Hematopoietic multipotent progenitor cell (in vitro differentiated cells): Measurements from ENCODE around the gene ADIRF. TPM values are rescaled to one million over a fixed set of nuclear protein-coding genes. Genes with fewer than 3 reads are reported as not detected.
"Not testable (repeated sequence)": the region's sequence is repeated elsewhere in the genome, so short reads cannot be mapped to it uniquely, and the experiment has no call there.

Source experiments
- DNase-seq, 3 donors: peaks; one replicate each; pipeline ENCODE4 v3.0.0-alpha.2; 2011 to 2015; ENCODE audit warnings: low read depth in 2 of 3, low spot score in 2 of 3
- total RNA-seq: library from RNA; depleted of rRNA; stranded (reverse); fragments of >200 nt; gene quantifications from one replicate; pipeline ENCODE4 v1.2.3, GENCODE V29; 2012

ADIRF gene
- total RNA-seq, 1 donor, result not detected

DNA sequence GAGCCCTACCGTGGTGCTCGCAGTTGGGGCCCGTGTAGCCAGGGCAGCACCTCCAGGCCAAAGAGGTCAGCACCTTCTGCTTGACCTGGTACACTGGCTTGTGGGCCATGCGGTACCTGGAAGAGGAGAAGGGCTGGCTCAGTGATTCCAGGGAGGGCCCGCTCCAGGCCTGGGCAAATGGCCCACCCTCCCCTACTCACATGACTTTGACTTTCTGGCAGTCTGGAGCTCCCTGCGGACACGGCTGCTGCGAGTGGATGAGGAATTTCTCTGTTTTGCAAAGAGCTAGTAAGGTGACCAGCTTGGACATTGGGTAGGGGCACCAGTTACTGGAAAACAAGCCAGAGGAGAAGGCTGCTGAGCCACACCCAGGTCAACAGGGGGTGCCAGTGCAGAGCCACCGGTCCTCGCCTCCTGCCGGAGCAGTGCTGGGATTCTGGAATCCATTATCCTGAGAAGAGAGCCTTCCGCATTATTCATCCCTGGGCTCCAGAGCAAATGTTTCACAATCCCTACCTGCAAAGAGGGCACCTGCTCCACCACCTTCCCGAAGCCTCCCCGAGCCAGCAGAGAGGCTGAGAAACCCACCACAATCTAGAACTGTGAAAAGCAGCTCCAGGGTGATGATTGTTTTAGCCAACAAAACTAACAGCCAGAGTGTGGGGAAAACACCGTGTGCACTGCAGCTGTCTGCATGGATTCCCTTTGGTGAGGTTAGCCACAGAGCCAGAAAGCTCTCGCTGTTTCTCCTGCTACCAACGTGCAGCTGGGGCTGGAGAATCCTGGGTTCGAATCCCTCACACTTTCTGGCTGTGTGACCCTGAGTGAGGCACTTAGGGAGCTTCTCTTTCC is 22.7 kb upstream of the ADIRF start:
- DNase-seq, result no peak

DNA sequence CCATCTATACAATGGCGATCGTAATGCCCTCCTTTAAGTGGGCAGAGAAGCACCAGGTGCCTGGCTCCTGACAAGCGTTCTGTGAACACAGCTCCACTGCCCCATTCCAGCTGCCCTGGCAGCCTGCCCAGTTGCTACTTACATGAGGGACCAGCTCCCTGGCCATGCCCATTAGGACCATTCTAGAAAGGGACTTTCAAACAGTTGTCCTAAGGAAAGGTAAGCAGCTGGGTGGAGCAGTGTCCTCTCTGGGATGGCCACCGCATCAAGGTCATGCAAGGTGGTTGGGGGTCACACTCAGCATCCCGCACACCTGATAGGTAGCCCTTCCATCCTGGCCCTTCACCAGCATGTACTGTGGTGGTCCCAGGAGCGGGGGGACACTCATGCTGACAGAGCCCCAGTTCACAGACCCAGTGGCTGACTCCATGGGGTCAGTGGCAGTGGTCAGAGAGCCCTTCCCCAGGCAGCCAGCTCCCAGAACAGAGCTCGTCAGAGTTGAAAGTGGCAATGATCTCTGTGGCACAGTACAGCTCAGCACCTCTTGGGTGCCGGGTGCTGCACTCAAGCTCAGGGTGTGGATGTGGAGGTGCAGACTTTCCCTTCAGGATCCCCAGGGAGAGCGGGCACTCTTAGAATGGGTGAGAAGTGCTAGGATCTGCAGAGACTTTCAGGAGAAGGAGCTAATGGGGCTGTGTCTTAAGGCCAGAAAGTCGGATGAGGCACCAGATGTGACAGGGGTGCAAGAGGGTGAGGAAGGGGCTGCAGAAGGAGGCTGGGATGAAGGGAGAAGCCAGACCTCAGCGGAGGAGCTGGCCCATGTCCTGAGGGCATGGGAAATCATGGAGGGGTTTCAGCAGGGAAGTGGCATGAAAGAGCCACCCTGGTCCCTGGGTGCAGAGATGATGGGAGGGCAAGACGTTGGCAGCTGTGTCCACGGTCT is 21.8 kb upstream of the ADIRF start:
- DNase-seq, result no peak

DNA sequence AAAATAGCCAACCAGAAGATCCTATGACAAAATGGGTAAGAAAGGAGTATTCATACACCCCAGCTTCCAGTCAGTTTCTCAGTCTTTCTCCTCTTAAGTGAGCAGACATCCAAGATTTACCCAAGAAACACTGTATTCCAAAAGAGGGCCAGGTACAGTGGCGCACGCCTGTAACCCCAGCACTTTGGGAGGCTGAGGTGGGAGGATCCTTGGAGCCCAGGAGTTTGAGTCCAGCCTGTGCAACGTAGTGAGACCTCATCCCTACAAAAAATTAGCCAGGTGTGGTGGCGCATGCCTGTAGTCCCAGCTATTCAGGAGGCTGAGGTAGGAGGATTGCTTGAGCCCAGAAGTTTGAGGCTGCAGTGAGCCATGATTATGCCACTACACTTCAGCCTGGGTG is 20.5 kb upstream of the ADIRF start:
- not testable (repeated sequence) for DNase-seq

DNA sequence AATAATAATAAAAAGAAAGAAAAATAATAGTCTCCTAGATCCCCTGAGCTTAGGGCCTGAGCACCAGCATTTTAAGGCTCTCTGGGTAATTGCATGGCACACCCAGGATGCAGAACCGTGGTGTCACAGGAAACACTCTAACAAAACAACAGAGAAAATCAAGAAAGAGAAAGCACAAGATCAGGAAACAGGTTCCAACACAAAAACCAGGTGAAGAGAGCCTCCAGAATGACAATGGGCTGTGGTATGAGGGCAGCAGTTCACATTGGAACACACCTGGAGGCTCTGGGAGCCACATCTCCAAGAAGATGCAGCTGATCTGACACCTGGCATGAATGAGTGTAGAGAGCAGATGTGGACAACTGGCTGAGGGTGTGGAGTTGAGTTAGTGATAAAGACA is 17.9 kb upstream of the ADIRF start:
- DNase-seq, result no peak

DNA sequence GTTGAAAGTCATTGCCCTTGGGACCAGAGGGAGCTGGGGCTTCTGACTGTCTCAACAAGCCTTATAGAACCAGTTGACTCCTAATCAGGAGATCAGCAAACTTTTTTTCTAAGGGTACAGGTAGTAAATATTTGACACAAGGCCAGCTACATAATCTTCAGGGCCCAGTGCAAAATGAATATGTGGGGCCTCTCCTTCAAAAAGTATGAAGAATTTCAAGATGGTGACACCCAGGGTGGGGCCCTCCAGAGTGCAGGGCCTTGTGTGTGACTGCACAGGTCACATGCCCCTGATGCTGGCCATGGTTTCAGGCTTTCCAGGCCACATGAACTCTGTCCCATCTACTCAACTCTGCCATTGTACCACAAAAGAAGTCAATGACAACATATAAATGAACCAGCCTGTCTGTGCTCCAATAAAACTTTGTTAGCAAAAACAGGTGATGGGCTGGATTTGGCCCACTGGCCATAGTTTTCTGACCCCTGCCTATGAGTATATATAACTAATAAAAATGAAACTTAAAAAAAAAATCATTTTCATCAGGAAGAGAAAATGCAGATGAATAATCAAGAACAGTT is 17.0 kb upstream of the ADIRF start:
- DNase-seq, result no peak

DNA sequence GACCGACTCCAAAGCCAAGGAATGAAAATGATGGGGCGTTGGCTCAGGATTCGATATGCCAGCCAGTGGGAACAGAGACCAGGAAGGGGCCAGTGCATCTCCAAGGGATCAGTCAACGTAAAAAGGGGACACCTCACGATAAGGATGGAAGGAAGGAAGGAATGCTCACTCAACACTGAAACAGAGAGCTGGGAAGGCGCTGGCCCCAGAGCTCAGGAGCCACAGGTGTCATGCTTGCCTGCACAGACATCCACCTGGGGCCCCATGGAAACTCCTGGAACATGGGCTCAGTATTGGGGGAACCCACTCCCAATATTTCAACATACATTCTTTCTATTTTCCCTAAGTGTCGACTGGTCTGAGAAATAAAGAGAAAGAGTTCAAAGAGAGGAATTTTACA is 16.2 kb upstream of the ADIRF start:
- DNase-seq, result no peak

DNA sequence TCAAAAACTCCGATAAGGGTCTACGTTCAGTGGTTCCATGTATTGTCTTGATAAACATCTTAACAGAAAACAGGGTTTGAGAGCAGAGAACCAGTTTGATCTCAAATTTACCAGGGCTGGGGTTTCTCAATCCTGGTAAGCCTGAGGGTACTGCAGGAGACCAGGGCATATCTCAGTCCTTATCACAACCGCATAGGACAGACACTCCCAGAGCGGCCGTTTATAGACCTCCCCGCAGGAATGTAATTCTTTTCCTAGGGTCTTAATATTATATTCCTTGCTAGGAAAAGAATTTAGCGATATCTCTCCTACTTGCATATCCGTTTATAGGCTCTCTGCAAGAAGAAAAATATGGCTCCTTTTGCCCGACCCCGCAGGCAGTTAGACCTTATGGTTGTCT is 15.6 kb upstream of the ADIRF start:
- not testable (repeated sequence) for DNase-seq

DNA sequence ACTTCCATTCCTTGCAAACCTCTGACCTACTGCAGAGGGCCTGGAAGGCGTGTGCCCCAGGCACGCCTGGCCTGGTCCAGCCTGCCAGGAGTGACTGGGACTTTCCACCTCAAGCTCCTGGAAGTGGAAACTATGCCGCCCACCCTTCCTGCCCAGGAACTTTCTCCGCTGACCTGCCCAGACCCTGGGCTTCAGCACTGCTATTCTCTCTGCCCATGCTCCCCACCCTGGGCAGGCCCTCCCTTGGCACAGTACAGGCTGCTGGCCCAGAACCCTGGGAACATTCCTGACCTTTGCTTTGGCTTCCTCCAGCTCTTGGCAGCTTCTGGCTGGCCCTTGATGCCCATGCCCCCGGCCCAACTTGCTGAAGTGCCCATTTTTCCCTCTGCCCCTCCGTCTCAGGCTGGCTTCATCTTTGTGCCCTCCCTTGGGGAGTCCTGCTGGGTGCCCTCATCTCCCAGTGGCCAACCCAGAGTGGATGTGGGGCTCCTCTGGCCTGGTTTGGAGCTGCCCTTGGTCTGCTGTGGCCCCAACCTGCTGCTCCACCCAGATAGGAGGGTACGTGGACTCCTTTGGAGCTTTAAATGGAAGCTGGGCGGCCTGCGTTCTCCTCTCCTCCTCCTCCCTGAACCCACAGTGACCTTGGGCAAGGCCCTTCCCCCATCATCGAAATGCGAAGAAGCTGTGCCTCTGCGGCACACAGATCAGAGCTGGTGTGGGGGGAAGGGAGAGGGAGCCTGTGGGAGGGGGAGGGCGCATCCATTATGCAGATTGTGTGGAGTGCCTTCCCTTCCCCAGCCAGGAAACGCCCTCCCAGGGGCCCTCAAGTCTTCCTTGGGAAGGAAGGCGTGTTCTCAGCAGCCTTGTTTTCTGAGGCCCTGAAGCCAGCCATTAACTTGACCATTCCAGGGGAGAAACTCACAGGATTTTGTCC is 14.3 kb upstream of the ADIRF start:
- no peak for DNase-seq

DNA sequence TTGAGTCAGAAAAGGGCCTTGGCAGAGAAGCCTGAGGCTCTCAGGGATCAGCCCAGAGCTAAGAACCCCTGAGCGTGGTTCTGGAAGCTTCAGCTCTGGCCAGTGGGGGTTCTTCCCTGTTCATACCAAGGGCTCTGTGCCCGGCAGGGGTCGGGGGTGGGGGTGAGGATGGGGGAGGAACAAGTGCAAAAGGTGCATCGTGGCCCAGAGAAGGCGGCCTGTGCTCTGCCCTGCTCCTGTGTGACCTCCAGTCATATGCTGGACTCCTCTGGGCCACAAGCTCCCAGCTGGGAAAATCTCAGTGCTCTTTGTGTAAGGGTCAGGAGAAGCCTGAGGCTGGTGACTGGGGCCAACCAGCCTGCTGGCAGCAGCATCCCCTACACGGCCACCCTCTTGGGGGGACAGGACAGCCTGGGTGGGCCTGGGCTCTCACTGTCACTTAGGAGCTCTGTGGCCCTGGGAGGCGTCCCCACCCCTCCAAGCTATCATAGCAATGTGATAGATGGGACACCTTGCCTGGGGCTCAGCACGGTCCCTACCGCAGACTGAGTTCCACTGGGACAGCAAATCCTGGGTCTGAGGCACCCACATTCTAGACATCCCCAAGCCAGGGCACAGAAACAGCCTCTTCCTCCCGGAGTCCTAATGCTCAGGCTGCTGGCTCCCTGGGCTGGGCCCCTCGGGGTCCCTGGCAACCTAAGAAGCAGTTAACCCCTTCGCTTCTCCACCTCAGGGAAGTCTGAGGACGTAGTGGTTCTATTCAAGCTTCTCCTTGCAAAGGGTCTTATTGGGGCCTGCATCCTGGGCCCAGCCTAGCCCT is 13.4 kb upstream of the ADIRF start:
- no peak for DNase-seq

DNA sequence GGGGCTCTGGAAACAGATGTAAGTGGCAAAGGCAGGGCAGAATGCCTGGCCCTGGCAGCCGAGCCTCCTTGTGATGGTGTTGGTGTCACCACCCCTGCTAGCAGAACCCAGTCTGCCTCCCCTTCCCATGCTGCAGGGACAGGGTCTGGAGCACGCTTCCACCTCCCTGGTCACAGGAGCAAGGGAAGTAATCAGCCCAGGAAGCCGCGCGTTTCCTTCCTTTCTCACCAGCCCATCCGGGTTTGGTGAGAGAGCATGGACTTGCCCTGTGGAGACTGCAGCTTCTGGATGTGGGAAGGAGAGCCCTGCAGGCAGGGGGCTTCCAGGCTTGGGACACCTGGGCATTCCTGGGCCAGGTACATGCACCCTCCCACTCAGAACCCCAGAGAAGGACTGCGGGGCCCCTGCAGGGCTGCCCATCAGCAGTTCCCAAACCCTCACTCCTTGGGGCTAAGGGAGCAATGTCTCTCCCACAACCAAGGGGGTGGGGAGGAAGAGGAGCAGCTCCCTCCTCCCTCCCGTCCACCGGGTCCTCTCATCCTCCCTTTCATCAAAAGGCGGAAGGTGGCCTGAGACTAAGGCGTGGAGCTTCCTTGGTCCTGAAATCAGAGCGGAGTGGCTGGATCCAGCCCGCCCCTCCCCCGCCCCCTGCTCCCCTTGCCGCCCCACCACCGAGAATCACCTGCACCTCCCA is 12.6 kb upstream of the ADIRF start:
- DNase-seq, result no peak

DNA sequence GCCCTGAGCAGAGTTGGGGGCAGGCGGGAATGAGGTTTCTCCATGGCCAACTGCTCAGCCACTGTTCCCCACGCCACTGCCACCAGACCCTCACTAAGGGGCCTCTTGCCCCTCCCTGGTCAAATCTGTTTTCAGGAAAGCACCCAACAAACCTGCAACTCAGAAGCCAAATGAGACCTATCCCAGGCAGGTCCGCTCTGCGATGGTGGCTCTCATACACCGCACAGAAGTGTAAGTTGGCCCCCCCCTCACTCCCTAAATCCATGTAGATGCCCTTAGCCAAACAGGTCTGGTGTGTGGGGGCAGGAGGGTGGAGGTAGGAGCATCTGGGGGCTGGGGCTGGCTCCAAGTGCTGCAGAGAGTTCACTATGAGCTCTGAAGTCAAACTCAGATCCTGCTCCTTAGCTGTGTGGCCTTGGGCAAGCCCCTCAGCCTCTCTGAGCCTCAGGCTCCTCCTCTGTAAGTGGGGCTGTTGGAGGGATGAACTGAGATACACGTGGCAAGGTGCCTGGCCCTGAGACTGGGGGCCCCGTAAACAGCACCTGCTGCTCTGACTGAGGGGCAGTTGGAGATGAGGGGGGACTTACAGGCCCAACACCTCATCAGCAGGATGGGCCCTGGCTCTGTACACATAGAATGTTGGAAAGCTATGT is 12.0 kb upstream of the ADIRF start:
- DNase-seq, result no peak

DNA sequence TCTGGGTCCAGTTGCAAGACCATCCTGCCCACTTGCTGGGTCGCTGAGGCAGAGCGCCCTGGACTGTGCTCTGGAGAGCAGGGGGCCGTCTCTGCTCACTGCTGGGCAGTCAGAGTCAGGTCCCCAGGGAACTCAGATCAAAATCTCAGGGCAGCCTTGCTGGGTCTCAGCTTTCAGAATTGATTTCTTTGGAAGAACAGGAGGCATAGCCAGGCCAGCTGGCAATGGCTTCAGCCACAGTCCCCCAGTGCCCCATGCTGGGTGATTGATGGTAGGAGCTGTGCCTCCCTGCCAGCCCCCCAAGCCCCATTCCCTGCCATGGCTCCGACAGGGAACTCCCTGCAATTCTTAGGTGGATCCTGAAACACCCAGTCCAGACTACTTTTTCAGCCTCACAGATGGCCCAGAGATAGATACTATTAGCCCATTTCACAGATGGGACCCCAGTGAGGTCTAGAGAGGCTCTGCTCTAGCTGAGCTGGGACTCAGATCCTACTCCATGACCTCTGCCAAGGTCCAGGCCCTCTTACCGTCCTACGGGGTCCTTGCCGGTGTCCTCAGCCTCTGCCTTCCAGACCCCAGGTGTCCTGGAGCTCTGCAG is 11.3 kb upstream of the ADIRF start:
- DNase-seq, result no peak

DNA sequence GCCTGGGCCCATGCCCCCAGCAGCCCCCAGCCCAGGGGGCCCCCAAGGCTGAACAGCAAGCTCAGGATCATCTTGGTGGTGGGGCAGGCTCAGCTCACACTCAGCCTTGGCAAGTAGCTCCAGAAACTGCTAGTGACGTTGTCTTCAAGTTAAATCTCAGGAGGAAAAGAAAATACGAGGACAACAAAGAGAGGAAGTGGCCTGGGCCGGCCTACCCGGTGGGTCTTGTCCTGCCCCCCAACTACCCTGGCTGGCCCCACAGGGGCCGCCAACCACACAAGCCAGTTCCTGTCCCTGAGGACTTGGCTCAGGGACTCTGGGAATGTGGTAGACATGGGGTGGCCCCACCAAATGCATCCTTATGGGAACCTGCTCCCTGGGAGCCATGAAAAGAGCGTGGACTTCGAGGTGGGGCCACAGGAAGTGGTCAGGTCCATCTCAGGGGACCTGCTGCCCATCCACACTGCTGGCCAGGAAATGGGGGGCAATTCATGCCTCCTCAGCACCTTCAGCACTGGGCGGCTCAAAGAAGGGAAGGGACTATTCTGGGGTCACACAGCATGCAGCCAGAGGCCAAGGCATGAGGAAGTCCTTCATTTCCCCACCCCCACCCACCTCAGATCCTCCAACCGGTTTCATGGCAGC is 10.7 kb upstream of the ADIRF start, which contains the start of gene MMRN2:
Gene MMRN2 (minus strand): TSS at position 145 of the 645 bp plus-strand sequence. CDS start 74 bp downstream, at position 71.
- DNase-seq, result no peak

DNA sequence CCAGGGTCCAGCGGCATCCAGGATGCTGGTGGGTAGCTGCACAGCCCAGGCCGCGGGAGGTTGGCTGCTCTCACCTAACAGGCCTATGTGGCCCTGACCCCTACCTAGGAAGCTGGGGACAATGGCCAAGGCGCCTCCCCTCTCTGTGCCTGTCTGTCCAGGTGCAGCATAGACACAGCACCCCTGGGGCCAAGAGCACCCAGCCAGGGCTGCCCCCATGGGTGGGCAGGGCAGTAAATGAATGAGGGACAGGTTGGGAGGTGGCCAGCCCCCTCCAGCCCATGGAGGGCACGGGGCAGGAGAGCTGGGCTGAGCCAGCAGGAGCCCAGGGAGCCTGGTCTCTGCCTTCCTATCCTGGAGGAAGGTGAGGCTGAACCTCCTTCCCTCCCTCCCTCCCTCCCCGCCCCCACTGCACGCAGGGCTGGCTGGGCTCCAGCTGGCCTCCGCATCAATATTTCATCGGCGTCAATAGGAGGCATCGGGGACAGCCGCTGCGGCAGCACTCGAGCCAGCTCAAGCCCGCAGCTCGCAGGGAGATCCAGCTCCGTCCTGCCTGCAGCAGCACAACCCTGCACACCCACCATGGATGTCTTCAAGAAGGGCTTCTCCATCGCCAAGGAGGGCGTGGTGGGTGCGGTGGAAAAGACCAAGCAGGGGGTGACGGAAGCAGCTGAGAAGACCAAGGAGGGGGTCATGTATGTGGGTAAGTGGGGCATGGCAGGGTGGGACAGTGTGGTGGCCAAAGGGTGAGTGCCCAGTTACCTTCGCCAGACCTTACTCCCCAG is 10.0 kb upstream of the ADIRF start, which contains the start of gene SNCG:
Gene SNCG (plus strand): TSS at position 484 of the 785 bp plus-strand sequence. CDS start 99 bp downstream, at position 583.
- no peak for DNase-seq

DNA sequence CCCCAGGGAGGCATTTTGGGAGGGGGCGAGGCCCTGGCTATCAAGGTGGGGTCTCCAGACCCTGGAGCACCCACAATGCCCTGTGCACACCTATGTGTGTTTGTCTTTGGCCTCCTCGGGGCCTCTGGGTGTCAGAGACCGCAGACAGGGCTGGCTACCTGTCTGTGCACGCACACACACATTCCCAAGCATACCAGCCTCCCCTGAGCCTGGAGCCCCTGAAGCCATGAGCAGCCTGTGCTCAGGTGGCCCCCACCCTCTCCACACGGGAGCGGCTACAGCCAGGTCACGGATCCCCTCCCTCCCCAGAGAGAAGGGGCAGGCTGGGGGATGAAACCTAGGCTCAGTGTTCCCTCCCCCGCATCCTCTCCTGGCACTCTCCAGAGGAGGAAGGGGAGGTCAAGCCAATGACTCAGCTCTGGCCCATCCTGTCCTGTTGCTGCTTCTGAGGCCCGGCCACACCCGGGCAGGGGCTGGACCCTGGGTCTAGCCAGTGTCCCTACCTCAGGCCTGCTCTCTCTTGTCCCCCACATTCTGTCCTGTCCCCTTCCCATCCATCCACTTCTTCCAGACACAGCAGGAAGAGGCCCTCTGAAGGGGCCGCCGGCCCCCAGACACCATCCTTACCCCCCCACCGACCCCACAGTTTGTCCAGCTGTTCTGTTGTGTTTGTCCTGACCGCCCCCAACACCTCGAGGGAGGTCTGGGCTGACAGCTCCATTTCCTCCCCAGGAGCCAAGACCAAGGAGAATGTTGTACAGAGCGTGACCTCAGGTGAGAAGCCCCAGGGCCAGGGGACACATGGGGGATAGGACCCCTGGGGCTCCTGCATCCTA is 9.2 kb upstream of the ADIRF start:
- no peak for DNase-seq

DNA sequence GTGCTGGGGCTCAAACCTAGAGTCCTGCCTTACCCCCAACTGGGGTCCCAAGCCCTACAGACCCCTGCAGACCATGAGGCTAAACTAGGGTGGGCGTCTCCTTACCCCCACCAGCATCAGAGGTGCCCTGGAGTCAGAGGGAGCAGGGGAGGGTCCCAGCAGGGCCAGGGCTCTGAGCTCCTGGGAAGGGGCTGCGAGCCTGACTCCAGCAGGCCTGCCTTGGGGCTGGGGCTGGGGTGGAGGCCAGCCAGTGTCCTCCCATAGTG is 8.6 kb upstream of the ADIRF start:
- no peak for DNase-seq
